Stimulated activated CD4-positive, alpha-beta T cell treated with anti-CD3 and anti-CD28 coated beads, Interleukin-2, amount 100 ng/mL, for 24 hours (primary cell): ENCODE data around the gene BSCL2.
"Not testable (repeated sequence)": the region's sequence is repeated elsewhere in the genome, so short reads cannot be mapped to it uniquely, and the experiment has no call there.

Experiments used
- DNase-seq, 2 donors: peaks; one replicate each; pipeline ENCODE4 v3.0.0-alpha.2; 2020

The BSCL2 gene

GRCh38 chr11:62652161-62653006, 54.8 kb downstream of the BSCL2 start:
- no peak for DNase-seq

- not testable (repeated sequence) for DNase-seq
Observed at GRCh38 chr11:62650283-62650682, 56.9 kb downstream of the BSCL2 start.

GRCh38 chr11:62649486-62649885, 57.7 kb downstream of the BSCL2 start:
- DNase-seq, result no peak

- no peak for DNase-seq
Observed at GRCh38 chr11:62648967-62649364, 58.3 kb downstream of the BSCL2 start.

GRCh38 chr11:62648185-62648966, 58.8 kb downstream of the BSCL2 start:
- DNase-seq, result no peak

GRCh38 chr11:62647609-62648005, 59.6 kb downstream of the BSCL2 start:
- no peak for DNase-seq

GRCh38 chr11:62646825-62647608, 60.2 kb downstream of the BSCL2 start:
- no peak for DNase-seq

GRCh38 chr11:62645946-62646824, 61.0 kb downstream of the BSCL2 start, which contains the start of gene GANAB:
Gene GANAB (minus strand): TSS chr11:62646613. CDS start chr11:62646599, 14 bp downstream.
- peak; percentile 100 for DNase-seq

- DNase-seq, result no peak
Observed at GRCh38 chr11:62645671-62645945, 61.6 kb downstream of the BSCL2 start.

- no peak for DNase-seq
Observed at GRCh38 chr11:62644220-62644619, 63.0 kb downstream of the BSCL2 start.
